ENCODE data around the gene ARL10.
A peak's percentile ranks its signal among the peaks of the same experiment; 100 is the strongest.

The ARL10 gene

GRCh38 chr5:176365351-176366231 lies at the start of gene ARL10:
ARL10 (plus strand) TSS chr5:176365487; CDS start chr5:176365564, 77 bp downstream.
- no peak for DNase-seq

- no peak for DNase-seq
Measured at GRCh38 chr5:176317534-176318374, 47.5 kb upstream of the ARL10 start.

GRCh38 chr5:176319827-176320554 lies 45.3 kb upstream of the ARL10 start:
- DNase-seq = no peak

- DNase-seq = no peak
Measured at GRCh38 chr5:176320577-176320976, 44.7 kb upstream of the ARL10 start.

GRCh38 chr5:176334031-176334770 lies 31.1 kb upstream of the ARL10 start:
- no peak for DNase-seq

GRCh38 chr5:176337913-176338312 lies 27.4 kb upstream of the ARL10 start:
- DNase-seq = no peak

GRCh38 chr5:176339304-176339703 lies 26.0 kb upstream of the ARL10 start:
- no peak for DNase-seq

GRCh38 chr5:176341325-176342157 lies 23.7 kb upstream of the ARL10 start:
- DNase-seq = no peak

GRCh38 chr5:176342158-176342483 lies 23.2 kb upstream of the ARL10 start:
- no peak for DNase-seq

- no peak for DNase-seq
Measured at GRCh38 chr5:176342766-176343458, 22.4 kb upstream of the ARL10 start.

- DNase-seq = no peak
Measured at GRCh38 chr5:176350416-176350815, 14.9 kb upstream of the ARL10 start.

- no peak for DNase-seq
Measured at GRCh38 chr5:176352116-176352878, 13.0 kb upstream of the ARL10 start.

GRCh38 chr5:176353533-176353932 lies 11.8 kb upstream of the ARL10 start:
- no peak for DNase-seq

- no peak for DNase-seq
Measured at GRCh38 chr5:176355400-176356178, 9.7 kb upstream of the ARL10 start.

GRCh38 chr5:176356179-176356566 lies 9.1 kb upstream of the ARL10 start:
- no peak for DNase-seq

GRCh38 chr5:176359658-176360057 lies 5.6 kb upstream of the ARL10 start:
- no peak for DNase-seq

- no peak for DNase-seq
Measured at GRCh38 chr5:176360894-176361436, 4.3 kb upstream of the ARL10 start.

GRCh38 chr5:176361437-176362232 lies 3.7 kb upstream of the ARL10 start, which contains the start of gene KIAA1191:
KIAA1191 (minus strand) TSS chr5:176361764; CDS start chr5:176359508, 2,256 bp downstream.
- DNase-seq = peak; percentile 52
